Measurements from ENCODE around the gene NTSR1.

The NTSR1 gene

GRCh38 chr20:62674370-62674769 lies 34.3 kb upstream of the NTSR1 start:
- no peak overlapping the region for H3K4me3 ChIP-seq (ENCODE audit: low read depth, low read length)
- in situ Hi-C loops (cut with HindIII; ENCODE audit: low sequenced_read_pairs): no loop called here
- no peak for TF ChIP-seq CTCF (IDR thresholded peaks at IDR 0.05; ENCODE audit: low read depth, low read length, missing control alignments)
- no peak for DNase-seq (ENCODE audit: low read depth)

- no peak for TF ChIP-seq CTCF (IDR thresholded peaks at IDR 0.05; ENCODE audit: low read depth, low read length, missing control alignments)
- DNase-seq (ENCODE audit: low read depth): no peak
- H3K4me3 ChIP-seq (ENCODE audit: low read depth, low read length): no peak overlapping the region
- in situ Hi-C loops (cut with HindIII; ENCODE audit: low sequenced_read_pairs): no loop called here
Measured at GRCh38 chr20:62675156-62675876, 33.3 kb upstream of the NTSR1 start.

GRCh38 chr20:62675877-62676260 lies 32.8 kb upstream of the NTSR1 start:
- no peak for DNase-seq (ENCODE audit: low read depth)
- in situ Hi-C loops (cut with HindIII; ENCODE audit: low sequenced_read_pairs): no loop called here
- no peak overlapping the region for H3K4me3 ChIP-seq (ENCODE audit: low read depth, low read length)
- TF ChIP-seq CTCF (IDR thresholded peaks at IDR 0.05; ENCODE audit: low read depth, low read length, missing control alignments): no peak

- TF ChIP-seq CTCF (IDR thresholded peaks at IDR 0.05; ENCODE audit: low read depth, low read length, missing control alignments): no peak
- DNase-seq (ENCODE audit: low read depth): no peak
- H3K4me3 ChIP-seq (ENCODE audit: low read depth, low read length): no peak overlapping the region
- in situ Hi-C loops (cut with HindIII; ENCODE audit: low sequenced_read_pairs): no loop called here
Measured at GRCh38 chr20:62676976-62677375, 31.7 kb upstream of the NTSR1 start.

- TF ChIP-seq CTCF (IDR thresholded peaks at IDR 0.05; ENCODE audit: low read depth, low read length, missing control alignments): no peak
- H3K4me3 ChIP-seq (ENCODE audit: low read depth, low read length): no peak overlapping the region
- DNase-seq (ENCODE audit: low read depth): no peak
- in situ Hi-C loops (cut with HindIII; ENCODE audit: low sequenced_read_pairs): no loop called here
Measured at GRCh38 chr20:62677678-62678077, 31.0 kb upstream of the NTSR1 start.

- no peak for TF ChIP-seq CTCF (IDR thresholded peaks at IDR 0.05; ENCODE audit: low read depth, low read length, missing control alignments)
- H3K4me3 ChIP-seq (ENCODE audit: low read depth, low read length): no peak overlapping the region
- DNase-seq (ENCODE audit: low read depth): no peak
- in situ Hi-C loops (cut with HindIII; ENCODE audit: low sequenced_read_pairs): no loop called here
Measured at GRCh38 chr20:62678553-62678952, 30.1 kb upstream of the NTSR1 start.
